HG03159 (cell line): Measurements from ENCODE around the gene PTGFRN.

ENCODE experiments used
- ATAC-seq: cut with Tn5 transposase; IDR thresholded peaks from one replicate; pipeline ENCODE4 v1.9.1; 2021; ENCODE audit warnings: mild to moderate bottlenecking, moderate library complexity; ENCODE audit not compliant: unreplicated experiment

The PTGFRN gene

GRCh38 chr1:116940814-116941599, 31.3 kb downstream of the PTGFRN start:
- ATAC-seq, result no peak

DNA sequence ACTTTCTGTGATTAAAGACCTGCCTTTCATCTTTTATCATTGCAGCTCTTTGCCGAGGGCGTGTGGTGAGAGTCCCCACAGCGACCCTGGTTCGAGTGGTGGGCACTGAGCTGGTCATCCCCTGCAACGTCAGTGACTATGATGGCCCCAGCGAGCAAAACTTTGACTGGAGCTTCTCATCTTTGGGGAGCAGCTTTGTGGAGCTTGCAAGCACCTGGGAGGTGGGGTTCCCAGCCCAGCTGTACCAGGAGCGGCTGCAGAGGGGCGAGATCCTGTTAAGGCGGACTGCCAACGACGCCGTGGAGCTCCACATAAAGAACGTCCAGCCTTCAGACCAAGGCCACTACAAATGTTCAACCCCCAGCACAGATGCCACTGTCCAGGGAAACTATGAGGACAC, 32.0 kb downstream of the PTGFRN start:
- no peak for ATAC-seq

- ATAC-seq, result no peak
Measured at GRCh38 chr1:116942344-116942743, 32.6 kb downstream of the PTGFRN start.

DNA sequence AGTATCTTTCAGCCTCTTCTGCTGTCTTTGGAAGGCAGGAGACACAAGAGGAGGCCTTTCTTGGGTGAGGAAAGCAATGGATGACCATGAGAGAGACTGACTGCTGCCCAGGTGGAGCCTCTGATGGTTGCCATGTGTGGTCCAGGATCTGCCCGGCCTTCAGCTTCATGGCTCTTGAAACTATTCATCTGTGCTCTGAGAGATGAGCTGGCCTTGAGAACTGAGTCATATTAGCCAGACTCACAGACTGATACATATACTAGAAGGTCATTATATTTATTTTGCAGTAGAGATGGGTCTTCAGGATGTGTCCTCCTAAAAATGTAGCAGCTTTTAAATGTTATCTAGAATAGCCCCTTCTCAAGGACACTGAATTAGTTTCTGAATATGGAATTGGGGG, 33.7 kb downstream of the PTGFRN start:
- ATAC-seq, result no peak

DNA sequence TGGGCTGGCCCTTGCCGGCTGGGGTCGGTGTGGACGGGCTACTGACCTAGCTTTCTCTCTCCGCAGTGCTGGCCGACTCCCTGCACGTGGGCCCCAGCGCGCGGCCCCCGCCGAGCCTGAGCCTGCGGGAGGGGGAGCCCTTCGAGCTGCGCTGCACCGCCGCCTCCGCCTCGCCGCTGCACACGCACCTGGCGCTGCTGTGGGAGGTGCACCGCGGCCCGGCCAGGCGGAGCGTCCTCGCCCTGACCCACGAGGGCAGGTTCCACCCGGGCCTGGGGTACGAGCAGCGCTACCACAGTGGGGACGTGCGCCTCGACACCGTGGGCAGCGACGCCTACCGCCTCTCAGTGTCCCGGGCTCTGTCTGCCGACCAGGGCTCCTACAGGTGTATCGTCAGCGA, 34.9 kb downstream of the PTGFRN start:
- no peak for ATAC-seq

DNA sequence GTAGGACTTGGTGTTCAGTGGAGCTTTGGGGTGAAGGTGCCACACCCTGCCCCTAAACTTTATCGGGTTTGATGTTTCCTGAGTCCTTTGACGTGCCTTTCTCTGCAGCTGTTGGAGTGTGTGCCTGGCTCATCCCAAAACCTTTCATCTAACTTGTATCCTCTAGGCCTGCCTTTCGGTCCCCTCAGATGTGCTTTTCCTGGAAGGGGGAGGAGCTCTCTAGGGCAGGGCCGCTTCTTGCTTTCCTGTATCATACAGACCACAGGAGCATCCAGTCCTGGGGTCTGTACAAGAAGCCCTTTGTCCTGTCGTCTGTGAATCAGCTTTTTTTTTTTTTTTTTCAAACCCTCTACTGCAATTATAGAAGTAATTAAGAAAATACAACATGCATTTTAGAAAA, 35.7 kb downstream of the PTGFRN start:
- no peak for ATAC-seq

DNA sequence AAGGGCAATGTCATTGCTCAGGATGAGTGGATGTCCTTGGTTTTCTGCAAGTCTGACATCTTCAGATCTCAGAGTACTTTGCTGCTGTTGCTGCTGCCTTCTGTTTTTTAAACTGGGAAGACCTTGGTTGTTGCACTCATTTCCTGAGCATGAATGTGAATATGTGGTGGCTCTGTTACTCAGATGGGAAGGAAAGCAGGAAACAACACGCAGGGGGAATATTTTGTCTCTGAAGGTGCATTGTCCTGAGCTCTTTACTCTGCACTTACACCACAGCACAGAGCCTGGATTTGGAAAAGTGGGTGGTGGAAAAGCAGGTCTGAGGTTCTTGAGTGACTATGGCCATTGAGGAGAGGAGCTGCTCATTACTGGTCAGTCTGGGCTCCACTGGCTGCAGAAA, 36.3 kb downstream of the PTGFRN start:
- no peak for ATAC-seq

- no peak for ATAC-seq
Measured at GRCh38 chr1:116947092-116947860, 37.6 kb downstream of the PTGFRN start.

DNA sequence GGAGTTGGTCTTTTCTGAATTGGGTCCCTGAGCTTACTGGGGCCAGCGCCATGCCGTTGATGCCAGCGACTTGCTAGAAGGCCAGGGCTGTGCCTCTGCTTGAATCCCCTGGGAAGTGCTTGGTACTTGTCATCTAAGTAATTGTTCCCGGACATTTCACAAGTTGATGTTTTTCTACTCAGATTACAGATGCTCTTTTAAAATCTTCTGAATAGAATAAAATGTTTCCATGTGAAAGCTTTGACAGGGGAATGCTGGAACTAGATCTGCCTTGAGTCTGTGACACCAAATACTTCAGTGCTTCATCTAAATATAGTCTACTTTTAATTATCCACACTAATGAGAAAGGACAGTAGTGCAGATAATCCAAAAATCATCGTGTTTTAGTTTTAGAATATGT, 38.3 kb downstream of the PTGFRN start:
- ATAC-seq, result no peak

DNA sequence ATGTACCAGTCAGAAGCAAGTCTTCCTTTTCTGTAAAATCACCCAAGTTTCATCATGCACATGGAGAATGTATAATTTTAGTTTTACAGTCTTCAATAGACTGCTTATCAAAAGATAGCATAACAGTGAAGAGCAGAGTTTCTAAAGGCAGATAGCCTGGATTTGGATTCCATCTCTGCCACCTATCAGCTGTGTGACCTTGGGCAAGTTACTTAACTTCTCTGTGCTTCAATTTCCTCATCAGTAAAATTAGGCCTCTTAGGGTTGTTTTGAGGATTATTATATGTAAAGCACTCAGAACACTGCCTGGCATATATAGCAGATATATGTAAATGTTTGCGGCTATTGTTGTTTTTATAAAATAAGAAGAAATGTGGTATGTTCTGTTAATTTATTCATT, 38.9 kb downstream of the PTGFRN start:
- ATAC-seq, result no peak

DNA sequence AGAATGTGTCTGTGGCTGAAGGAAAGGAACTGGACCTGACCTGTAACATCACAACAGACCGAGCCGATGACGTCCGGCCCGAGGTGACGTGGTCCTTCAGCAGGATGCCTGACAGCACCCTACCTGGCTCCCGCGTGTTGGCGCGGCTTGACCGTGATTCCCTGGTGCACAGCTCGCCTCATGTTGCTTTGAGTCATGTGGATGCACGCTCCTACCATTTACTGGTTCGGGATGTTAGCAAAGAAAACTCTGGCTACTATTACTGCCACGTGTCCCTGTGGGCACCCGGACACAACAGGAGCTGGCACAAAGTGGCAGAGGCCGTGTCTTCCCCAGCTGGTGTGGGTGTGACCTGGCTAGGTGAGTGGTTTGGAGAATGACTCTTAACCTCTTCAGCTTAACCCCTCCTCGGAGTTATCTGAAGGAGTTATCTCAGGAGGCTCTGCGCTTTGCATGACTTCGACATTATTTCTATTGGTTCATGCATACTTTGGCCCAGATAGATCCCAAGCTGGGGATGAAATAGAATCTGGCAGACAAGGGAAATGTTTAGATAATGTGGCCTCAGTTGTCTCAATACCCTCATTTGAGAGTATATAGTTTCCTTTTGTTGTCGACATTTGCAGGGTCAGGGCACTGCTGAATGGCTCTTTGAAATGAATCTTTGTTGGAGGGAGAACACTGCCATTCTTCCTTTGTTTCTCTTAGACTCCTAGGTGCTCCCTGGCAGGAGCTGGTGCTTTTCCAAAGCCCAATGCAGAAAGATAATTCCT, 39.7 kb downstream of the PTGFRN start:
- ATAC-seq, result no peak

GRCh38 chr1:116950517-116951199, 40.9 kb downstream of the PTGFRN start:
- ATAC-seq, result no peak

- ATAC-seq, result no peak
Measured at GRCh38 chr1:116951200-116951935, 41.7 kb downstream of the PTGFRN start.

DNA sequence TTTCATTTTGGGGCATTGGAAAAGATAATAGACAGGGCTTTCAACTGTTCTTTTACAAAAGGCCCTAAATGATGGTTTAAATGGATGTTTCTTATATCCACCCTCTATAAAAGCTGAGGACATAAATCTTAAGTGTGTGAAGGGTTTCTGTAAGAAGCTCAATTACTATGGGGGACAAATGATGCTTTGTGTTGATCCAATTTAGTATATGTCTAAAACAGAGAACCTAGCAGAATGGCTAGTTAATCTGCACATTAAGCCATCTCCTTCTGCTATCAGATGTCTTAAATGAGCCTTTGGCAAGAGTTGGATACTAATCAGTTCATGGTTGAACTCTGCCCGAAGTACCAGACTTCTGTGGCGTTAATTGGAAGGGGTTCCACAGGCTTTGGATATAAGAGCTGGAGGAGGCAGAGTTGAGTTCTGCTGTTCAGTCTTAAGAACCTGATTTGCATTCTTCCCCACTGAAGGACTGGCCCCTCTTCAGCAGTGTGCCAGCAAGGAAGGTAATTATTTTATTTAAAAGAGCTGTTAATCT, 43.1 kb downstream of the PTGFRN start:
- ATAC-seq, result no peak

- ATAC-seq, result no peak
Measured at GRCh38 chr1:116954440-116954839, 44.7 kb downstream of the PTGFRN start.

GRCh38 chr1:116956378-116956777, 46.7 kb downstream of the PTGFRN start:
- ATAC-seq, result no peak

DNA sequence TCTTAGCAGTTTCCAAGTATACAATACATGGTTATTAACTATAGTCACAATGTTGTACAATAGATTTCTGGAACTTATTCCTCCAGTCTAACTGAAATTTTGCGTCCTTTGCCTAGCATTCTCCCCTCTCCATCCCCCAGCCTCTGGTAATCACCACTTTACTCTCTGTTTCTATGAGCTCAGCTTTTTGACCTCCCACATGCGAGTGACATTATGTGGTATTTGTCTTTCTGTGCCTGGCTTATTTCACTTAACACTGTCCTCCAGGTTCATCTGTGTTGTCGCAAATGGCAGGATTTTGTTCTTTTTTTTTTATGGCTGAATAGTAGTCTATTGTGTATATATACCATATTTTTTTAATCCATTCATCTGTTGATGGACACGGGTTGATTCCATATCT, 47.9 kb downstream of the PTGFRN start:
- ATAC-seq, result no peak

DNA sequence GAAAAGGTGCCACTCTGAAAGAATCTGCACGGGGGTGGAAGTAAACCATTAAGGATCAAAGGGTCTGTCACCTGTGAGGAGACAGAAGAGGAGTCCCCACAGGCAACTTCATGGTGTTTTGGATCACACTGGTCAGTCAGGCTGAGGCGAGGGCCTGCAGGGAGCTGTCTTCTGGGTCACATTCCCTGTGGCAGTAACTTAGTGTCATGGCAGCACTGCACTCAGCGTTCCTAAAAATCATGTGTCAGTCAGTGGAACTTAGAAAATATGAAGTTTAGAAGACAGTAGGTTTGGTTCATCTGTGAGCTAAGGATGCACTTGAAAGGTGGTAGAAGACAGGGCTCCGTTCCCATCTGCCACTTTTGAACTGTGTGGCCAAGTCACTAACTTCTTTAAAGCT, 48.4 kb downstream of the PTGFRN start:
- ATAC-seq, result no peak

DNA sequence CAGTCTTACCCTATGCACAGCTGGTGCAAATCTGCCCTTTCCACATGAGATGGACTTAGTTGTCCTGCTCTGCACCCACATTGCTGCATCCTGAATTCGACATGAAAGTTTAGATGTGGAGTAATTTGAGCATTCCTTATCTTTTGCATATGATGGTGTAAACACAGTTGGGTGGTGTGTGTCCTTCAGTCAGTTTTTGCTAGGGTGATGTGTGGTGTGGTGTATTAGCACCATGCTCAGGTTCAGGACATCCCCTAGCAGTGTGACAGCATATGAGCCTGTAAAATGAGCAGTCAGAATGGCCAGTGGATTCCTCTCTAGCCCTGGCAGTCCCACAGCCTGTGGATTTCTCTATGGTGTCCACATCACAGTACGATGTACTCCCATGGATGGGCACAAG, 49.3 kb downstream of the PTGFRN start:
- no peak for ATAC-seq

DNA sequence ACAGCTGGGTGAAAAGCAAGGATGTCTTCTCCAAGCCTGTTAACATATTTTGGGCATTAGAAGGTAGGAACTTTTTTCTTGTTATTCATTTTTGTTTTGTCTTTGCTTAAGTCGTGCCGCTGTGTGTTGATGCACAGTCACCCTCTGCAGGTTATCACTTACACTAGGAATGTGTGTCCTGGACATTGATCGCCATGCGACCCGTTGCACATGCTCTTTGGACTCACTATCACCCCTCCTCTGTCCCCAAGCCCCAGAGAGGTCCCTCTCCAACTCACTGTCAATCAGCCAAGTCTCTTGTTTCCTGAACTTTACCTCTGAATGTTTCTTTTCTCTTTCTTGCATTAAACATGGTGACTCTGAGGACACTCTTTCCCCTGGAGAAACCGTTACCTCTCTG, 51.9 kb downstream of the PTGFRN start:
- ATAC-seq, result no peak
